Measurements from ENCODE around the gene CENPB. TPM values are rescaled to one million over a fixed set of nuclear protein-coding genes. Genes with fewer than 3 reads are reported as not detected.

CENPB gene
- total RNA-seq, 3 donors from 2014 or later, result 71.7 to 114 (median 75.0) TPM

- DNase-seq (no peak), ATAC-seq (no peak)
- H3K9me3 ChIP-seq, result no peaks in the 10 kb centered on the region
- no peak overlapping the region for H3K4me3 ChIP-seq
- H3K4me1 ChIP-seq (ENCODE audit: low read depth), result peaks cover 14% of the 10 kb centered on the region
- intact Hi-C loops (cut with DNase I, micrococcal nuclease), result no loop called here
- TF ChIP-seq CTCF (IDR thresholded peaks at IDR 0.05), result no peak
- H3K36me3 ChIP-seq (ENCODE audit: low read depth), result no peaks in the 10 kb centered on the region
Measured at GRCh38 chr20:3766422-3767109, 20.0 kb downstream of the CENPB start.

GRCh38 chr20:3765171-3765882, 21.2 kb downstream of the CENPB start:
- Histone ChIP-seq H3K9me3 (no peaks in the 10 kb centered on the region), H3K4me3 (no peak overlapping the region), H3K4me1 (ENCODE audit: low read depth) (peaks cover 14% of the 10 kb centered on the region), H3K36me3 (ENCODE audit: low read depth) (no peaks in the 10 kb centered on the region)
- TF ChIP-seq CTCF (IDR thresholded peaks at IDR 0.05), result no peak
- intact Hi-C loops (cut with DNase I, micrococcal nuclease), result no loop called here
- DNase-seq (no peak), ATAC-seq (no peak)

GRCh38 chr20:3764659-3765058, 21.9 kb downstream of the CENPB start:
- intact Hi-C loops (cut with DNase I, micrococcal nuclease), result no loop called here
- no peaks in the 10 kb centered on the region for H3K9me3 ChIP-seq
- ATAC-seq (no peak), DNase-seq (no peak)
- TF ChIP-seq CTCF (IDR thresholded peaks at IDR 0.05), result no peak
- H3K4me1 ChIP-seq (ENCODE audit: low read depth), result peaks cover 14% of the 10 kb centered on the region
- no peaks in the 10 kb centered on the region for H3K36me3 ChIP-seq (ENCODE audit: low read depth)
- no peak overlapping the region for H3K4me3 ChIP-seq

- ATAC-seq (no peak), DNase-seq (no peak)
- Histone ChIP-seq H3K4me1 (ENCODE audit: low read depth) (peaks cover 14% of the 10 kb centered on the region), H3K4me3 (no peak overlapping the region), H3K36me3 (ENCODE audit: low read depth) (no peaks in the 10 kb centered on the region), H3K9me3 (no peaks in the 10 kb centered on the region)
- TF ChIP-seq CTCF (IDR thresholded peaks at IDR 0.05), result no peak
- intact Hi-C loops (cut with DNase I, micrococcal nuclease), result no loop called here
Measured at GRCh38 chr20:3763671-3764601, 22.6 kb downstream of the CENPB start.

- no peak overlapping the region for H3K4me3 ChIP-seq
- H3K9me3 ChIP-seq, result no peaks in the 10 kb centered on the region
- H3K36me3 ChIP-seq (ENCODE audit: low read depth), result no peaks in the 10 kb centered on the region
- ATAC-seq (no peak), DNase-seq (no peak)
- TF ChIP-seq CTCF (IDR thresholded peaks at IDR 0.05), result no peak
- H3K4me1 ChIP-seq (ENCODE audit: low read depth), result no peaks in the 10 kb centered on the region
- intact Hi-C loops (cut with DNase I, micrococcal nuclease), result no loop called here
Measured at GRCh38 chr20:3760655-3761348, 25.7 kb downstream of the CENPB start.
